Nephron (organoid): ENCODE results near the gene RNF166.
A peak's percentile ranks its signal among the peaks of the same experiment; 100 is the strongest.

Experiments used
- H3K27ac Mint-ChIP-seq, 3 experiments: 2 replicates each; pipeline ENCODE4 v1.8.0; 2020; ENCODE audit warnings: mixed read lengths in 3 of 3, mild to moderate bottlenecking in 2 of 3, moderate library complexity in 1 of 3
- H3K27me3 Mint-ChIP-seq: 2 replicates; pipeline ENCODE4 v1.8.0; 2021; ENCODE audit warnings: low read depth, mild to moderate bottlenecking, moderate library complexity, mixed read lengths
- H3K36me3 Mint-ChIP-seq: 2 replicates; pipeline ENCODE4 v1.8.0; 2020; ENCODE audit warnings: low read depth, mixed read lengths
- H3K4me1 Mint-ChIP-seq: 2 replicates; pipeline ENCODE4 v1.8.0; 2020; ENCODE audit warnings: mixed read lengths
- H3K4me3 Mint-ChIP-seq, 3 experiments: 2 replicates each; pipeline ENCODE4 v1.8.0; 2020; ENCODE audit warnings: mild to moderate bottlenecking in 3 of 3, mixed read lengths in 3 of 3, moderate library complexity in 2 of 3
- H3K9me3 Mint-ChIP-seq: 2 replicates; pipeline ENCODE4 v1.8.0; 2020; ENCODE audit warnings: mixed read lengths
- CTCF ChIP-seq, 3 experiments: fragments of 200-600 bp; sonication (generic); IDR thresholded peaks; one replicate each; pipeline ENCODE4 v1.5.0; 2021; ENCODE audit warnings: antibody characterized with exemption in 3 of 3; ENCODE audit not compliant: unreplicated experiment in 3 of 3

RNF166 gene

GRCh38 chr16:88686439-88687253 lies 19.6 kb downstream of the RNF166 start, which contains the start of gene SNAI3:
SNAI3 (minus strand) TSS chr16:88686507; CDS start chr16:88686406, 101 bp downstream.
- Mint-ChIP-seq H3K4me3 (peak within 1 kb of the TSS in 2 of 3 experiments; percentile 56 to 70), H3K4me1 (no peaks in the 10 kb centered on the region), H3K36me3 (no peaks in the 10 kb centered on the region), H3K27me3 (peaks cover 86% of the 10 kb centered on the region), H3K27ac (no peak within 1 kb of the TSS), H3K9me3 (no peaks in the 10 kb centered on the region)
- TF ChIP-seq CTCF (IDR thresholded peaks at IDR 0.05; ENCODE audit: unreplicated experiment in 3 of 3): no peak

- no peak for TF ChIP-seq CTCF (IDR thresholded peaks at IDR 0.05; ENCODE audit: unreplicated experiment in 3 of 3)
- H3K27ac Mint-ChIP-seq: no peak overlapping the region
- peak overlapping the region in 2 of 3 experiments; percentile 56 to 70 for H3K4me3 Mint-ChIP-seq
- no peaks in the 10 kb centered on the region for H3K4me1 Mint-ChIP-seq
- no peaks in the 10 kb centered on the region for H3K36me3 Mint-ChIP-seq
- H3K27me3 Mint-ChIP-seq: peaks cover 87% of the 10 kb centered on the region
- no peaks in the 10 kb centered on the region for H3K9me3 Mint-ChIP-seq
Measured at GRCh38 chr16:88686062-88686438, 20.2 kb downstream of the RNF166 start.

- Mint-ChIP-seq H3K27me3 (peaks cover 81% of the 10 kb centered on the region), H3K4me1 (no peaks in the 10 kb centered on the region), H3K36me3 (no peaks in the 10 kb centered on the region), H3K27ac (no peak overlapping the region), H3K9me3 (no peaks in the 10 kb centered on the region), H3K4me3 (peak overlapping the region in 2 of 3 experiments; percentile 21 to 70)
- TF ChIP-seq CTCF (IDR thresholded peaks at IDR 0.05; ENCODE audit: unreplicated experiment in 3 of 3): peak; percentile 35 to 53 (median 37)
Measured at GRCh38 chr16:88685156-88686061, 20.8 kb downstream of the RNF166 start.

GRCh38 chr16:88684569-88685155 lies 21.5 kb downstream of the RNF166 start:
- H3K27ac Mint-ChIP-seq: no peak overlapping the region
- TF ChIP-seq CTCF (IDR thresholded peaks at IDR 0.05; ENCODE audit: unreplicated experiment in 3 of 3): no peak
- H3K4me1 Mint-ChIP-seq: no peaks in the 10 kb centered on the region
- H3K4me3 Mint-ChIP-seq: no peak overlapping the region
- no peaks in the 10 kb centered on the region for H3K9me3 Mint-ChIP-seq
- H3K27me3 Mint-ChIP-seq: peaks cover 79% of the 10 kb centered on the region
- no peaks in the 10 kb centered on the region for H3K36me3 Mint-ChIP-seq

GRCh38 chr16:88681709-88682451 lies 24.3 kb downstream of the RNF166 start:
- H3K4me3 Mint-ChIP-seq: no peak overlapping the region
- no peak overlapping the region for H3K27ac Mint-ChIP-seq
- peaks cover 52% of the 10 kb centered on the region for H3K27me3 Mint-ChIP-seq
- H3K36me3 Mint-ChIP-seq: no peaks in the 10 kb centered on the region
- H3K9me3 Mint-ChIP-seq: no peaks in the 10 kb centered on the region
- TF ChIP-seq CTCF (IDR thresholded peaks at IDR 0.05; ENCODE audit: unreplicated experiment in 3 of 3): no peak
- no peaks in the 10 kb centered on the region for H3K4me1 Mint-ChIP-seq
